Left forelimb (tissue), 1 donor: Measurements from ENCODE around the gene GABRR2.
"Not testable (repeated sequence)": the region's sequence is repeated elsewhere in the genome, so short reads cannot be mapped to it uniquely, and the experiment has no call there.

Source experiments
- DNase-seq: peaks from one replicate; pipeline ENCODE4 v3.0.0-alpha.2; 2018; ENCODE audit warnings: low spot score

GABRR2 gene

DNA sequence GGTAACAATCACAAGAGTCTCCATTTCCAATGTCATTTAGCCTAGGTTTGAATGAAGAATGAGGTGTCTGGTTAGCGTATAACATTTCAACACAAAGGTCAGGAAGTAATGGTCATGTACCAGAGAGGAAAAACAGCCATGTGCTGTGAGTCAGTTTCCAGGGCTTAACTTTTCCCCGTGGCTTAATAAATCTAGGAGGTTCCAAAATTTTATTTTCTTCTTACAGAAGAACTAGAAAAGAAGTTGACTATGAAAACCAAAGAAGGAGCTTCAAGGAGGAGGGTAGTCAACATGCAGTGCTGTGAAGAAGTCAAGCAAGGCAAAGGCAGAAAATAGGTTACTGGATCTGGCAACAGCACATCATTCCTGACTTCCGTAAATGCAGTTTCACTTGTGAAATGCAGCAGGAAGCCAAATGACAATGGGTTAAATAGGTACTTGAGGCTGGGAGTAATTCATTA, 8.4 kb upstream of the GABRR2 start:
- no peak for DNase-seq

DNA sequence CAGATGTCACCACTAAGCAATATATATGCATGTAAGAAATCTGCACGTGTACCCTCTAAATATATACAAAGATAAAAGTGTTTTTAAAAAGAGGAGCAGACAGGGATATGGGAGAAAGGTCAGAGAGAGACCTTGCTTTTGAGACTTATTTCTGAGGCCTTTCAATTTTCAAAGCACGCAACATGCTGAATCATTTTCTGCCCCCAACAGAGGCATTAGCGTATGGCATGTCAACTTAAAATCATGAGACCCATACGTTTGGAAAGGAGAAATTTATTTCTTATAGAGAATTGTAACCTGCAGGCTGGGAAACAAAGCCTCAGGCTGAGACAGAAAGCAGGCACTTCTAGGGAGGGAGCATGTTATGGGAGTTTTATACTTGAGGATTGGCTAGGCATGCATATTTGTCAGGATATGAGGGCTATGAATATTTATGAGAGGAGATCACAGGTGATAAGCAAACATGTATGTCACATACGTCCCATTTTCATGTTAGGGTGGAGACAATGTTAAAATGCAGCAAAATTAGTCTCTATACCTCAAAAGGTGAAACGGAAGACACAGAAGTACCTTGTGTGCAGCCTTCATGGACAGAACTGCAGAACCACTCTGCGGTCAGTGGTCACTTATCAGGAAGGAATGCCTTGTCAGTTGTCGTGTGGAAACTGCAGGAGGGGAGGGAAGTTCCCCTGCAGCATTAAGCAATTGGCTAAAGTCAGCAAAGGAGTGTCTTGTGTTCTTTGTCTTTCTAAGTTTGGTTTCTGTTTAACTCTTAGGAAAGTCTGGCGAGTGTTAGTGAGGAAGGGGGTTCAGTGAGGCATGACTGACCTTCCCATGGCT, 6.3 kb upstream of the GABRR2 start:
- DNase-seq, result no peak

DNA sequence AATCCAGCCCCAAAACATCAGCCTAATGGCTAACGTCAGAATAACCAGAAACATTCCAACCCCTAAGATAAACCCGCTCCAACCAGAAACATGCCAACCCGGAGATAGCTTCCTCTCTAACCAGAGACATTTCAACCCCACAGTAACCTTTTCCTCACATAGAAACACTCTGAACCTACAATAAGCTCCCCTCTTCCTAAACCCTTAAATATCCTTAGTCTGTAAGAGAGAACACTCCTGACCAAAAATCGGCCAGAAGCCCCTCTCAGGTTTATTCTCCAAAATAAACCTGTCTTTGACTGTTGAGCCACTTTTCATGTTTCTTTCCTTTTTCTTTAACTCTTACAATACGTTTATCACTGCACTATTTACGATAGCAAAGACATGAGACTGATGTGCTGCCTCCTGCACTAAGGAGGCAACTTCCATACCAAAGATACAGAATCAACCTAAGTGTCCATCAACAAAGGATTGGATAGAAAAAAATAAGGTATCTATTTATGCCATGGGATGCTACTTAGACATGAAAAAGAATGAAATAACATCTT, 5.0 kb upstream of the GABRR2 start:
- DNase-seq, result no peak

DNA sequence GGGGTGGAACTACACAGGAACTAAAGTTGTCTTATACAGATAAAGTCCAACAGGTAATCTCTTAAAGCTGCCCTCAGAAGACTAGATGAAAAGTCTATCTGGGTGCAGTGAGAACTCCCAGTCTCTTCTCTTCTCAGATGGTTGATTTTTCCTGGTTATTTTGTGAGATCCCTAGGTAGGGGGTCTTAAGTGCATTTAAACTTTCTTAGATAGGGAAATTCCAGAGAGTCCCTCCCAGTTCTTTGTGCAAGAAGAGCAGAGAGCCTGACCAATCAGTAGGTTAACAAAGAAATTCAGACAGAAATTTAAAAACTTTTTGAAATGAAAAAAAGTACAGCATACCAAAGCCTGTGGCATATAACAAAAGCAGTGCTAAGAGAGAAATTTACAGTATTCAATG, 2.0 kb upstream of the GABRR2 start:
- DNase-seq, result no peak

DNA sequence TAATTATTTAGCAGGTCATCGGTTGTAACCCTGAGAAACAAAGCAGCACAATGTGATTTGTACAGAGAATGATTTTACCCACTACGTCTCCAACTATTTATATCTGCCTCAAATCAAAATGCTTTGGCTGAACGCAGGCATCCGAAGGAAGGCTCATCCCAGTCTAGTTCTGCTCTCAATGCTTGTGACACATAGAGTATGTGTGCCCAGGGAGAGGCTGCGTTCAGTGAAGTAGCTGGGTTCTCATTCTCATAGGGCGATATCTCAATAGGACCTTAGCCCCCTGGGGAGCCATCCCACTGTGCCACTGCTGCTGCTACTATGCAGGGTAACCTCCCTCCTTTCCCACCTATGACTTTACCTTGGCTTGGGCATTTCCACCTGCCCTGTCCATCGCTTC, 407 bp downstream of the GABRR2 start:
- DNase-seq, result no peak

DNA sequence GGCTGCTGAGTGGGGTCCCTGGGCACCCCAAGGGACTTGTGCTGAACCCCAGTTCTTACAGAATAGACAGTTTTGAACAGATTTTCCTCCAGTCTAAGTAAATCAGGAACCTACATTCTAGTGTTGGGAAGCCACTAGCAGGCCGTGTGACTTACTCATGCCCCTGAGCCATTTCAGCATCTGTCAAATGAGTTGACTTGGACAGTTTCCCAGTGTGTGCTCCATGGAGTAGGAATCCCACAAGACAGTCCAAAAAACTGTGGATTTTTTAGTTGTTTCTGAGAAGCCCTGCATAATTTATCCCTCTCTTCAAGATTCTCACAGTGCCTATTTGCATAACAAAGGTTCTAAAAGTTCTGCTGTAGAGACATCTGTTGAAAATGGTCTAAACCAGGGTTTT, 2.1 kb downstream of the GABRR2 start:
- no peak for DNase-seq

DNA sequence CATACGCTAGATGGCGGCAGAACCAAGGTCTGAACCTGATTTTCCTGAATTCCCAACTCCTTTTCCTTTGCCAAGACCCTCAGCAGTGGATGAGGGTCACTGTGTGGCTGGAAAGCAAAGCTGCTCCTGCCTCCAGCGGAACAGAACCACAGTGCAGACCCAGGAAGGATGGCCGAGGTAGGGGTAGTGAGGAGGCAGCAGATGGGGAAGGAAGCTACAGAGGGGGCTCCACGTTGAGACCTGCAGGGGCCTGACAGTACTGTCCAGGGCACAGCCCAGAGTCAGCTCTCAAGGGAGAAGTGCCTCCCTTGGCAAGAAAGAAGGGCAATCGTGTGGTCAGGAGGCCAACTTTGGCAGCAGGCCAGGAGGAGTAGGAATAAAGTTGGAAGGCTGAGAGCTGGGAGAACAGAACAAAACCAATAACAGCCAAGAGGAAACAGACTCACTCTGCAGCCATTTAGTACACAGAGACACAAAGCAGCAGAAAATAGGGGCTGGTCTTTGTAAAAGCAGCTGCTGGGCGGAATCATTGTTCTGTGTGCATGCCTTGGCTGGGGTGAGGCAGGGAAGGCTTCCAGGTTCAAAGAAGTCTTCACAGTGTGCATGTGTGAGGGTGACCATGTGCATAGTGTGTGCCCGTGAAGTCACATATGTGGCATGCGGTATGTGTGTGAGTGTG, 3.1 kb downstream of the GABRR2 start:
- peak; percentile 79 for DNase-seq

DNA sequence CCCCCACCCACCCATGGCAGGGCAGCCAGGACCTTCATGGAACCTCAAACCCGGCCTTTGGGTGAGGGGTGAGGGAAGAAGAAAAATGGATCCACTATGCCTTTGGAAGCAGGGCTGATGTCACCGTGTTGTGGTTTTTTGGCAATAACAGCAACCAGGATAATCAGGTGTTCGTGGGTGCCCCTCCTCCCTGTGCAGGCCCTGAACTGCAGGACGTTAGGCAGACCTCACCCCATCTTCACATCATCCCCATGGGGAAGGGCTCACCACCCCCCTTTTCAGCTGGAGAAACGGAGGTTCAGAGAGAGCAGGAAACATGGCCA, 3.6 kb downstream of the GABRR2 start:
- no peak for DNase-seq

DNA sequence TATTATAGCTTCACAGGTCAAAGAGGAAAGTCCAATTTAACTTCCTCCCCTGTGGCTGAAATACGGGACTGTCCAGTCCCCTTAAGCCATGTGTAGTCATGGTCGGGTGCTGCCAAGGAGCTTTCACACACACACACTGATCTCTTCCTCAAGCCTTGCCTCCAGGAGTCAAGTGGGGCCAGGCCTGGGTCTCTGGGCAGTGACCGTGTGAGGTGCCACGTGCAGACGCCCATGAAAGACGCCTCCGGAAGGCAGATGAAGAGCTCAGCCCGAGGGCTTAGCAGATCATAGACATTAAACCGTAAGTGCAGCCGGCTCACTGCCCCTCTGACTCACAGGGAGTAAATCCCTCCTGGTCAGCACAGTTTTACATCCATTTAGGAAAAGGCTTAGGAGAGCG, 4.2 kb downstream of the GABRR2 start:
- no peak for DNase-seq

DNA sequence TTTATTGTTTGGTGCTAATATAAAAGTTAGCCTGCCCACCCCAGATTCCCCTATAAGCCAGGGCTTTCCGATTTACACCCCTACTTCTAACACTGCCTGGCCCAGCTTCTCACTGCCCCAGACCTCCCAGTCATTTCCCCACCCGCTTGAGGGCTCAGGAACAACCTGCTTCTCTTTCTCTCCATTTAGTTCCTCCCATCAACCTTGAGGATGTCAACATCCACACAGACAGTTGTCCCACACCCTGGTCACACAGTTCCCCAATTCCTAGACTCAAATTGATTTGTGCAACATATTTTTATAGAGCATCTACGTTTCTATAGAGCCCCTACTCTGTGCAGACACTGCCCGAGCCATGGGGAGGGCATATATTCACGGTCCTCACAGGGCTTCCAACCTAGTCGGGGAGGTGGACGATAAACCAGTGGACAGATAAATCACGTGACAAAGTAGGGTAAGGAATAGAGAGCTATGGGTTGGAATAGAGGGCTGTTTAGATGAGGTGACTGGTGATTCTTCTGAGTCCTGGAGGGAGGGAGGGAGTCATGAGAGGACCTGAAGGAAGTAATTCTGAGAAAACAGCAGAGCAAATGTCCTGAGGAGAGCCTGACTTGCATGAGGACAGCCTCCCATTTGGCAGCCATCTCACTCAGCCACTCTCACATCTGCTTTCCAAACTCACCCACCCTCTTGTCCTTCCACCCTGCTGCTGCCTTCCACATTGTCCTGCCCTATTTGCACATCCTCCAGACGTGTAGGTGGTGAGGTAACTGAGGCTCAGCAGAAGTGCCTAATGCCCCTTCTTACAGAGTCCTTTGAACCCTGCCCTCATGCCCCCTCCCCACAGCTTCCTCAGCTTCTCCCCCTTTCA, 6.3 kb downstream of the GABRR2 start:
- no peak for DNase-seq

DNA sequence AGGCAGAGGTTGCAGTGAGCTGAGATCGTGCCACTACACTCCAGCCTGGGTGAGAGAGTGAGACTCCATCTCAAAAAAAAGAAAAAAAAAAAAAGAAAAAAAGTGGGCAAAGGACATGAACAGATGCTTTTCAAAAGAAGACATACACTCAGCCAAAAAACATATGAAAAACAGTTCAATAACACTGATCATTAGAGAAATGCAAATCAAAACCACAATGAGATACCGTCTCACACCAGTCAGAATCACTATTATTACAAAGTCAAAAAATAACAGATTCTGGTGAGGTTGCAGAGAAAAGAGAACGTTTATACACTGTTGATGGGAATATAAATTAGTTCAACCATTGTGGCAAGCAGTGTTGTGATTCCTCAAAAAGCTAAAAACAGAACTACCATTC, 10.6 kb downstream of the GABRR2 start:
- DNase-seq, result not testable (repeated sequence)

DNA sequence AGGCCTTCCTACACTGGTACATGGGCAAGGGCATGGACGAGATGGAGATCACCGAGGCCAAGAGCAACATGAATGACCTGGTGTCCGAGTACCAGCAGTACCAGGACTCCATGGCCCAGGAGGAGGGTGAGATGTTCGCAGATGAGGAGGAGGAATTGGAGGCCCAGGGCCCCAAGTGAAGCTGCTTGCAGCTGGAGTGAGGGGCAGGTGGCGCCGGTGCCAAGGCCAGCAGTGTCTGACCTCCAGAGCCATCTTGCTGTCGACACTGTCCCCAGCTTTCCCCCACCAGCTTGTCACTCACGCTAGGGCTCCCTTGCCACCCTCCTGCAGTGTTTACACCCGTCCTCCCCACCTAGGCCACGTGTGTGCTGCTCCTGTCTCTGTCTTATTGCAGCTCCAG, 12.2 kb downstream of the GABRR2 start:
- DNase-seq, result no peak

DNA sequence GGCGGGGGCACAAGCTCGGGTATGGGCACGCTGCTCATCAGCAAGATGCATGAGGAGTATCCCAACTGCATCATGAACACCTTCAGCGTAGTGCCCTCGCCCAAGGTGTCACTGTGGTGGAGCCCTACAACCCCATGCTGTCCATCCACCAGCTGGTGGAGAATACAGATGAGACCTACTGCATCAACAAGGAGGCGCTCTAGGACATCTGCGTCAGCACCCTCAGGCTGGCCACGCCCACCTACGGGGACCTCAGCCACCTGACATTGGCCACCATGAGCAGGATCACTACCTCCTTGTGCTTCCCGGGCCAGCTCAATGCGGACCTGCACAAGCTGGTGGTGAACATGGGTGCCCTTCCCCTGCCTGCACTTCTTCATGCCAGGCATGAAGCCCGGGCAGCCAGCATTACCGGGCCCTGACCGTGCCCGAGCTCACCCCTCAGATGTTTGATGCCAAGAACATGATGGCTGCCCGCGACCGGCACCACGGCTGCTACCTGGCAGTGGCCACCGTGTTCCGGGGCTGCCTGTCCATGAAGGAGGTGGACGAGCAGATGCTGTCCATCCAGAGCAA, 12.8 kb downstream of the GABRR2 start:
- no peak for DNase-seq

DNA sequence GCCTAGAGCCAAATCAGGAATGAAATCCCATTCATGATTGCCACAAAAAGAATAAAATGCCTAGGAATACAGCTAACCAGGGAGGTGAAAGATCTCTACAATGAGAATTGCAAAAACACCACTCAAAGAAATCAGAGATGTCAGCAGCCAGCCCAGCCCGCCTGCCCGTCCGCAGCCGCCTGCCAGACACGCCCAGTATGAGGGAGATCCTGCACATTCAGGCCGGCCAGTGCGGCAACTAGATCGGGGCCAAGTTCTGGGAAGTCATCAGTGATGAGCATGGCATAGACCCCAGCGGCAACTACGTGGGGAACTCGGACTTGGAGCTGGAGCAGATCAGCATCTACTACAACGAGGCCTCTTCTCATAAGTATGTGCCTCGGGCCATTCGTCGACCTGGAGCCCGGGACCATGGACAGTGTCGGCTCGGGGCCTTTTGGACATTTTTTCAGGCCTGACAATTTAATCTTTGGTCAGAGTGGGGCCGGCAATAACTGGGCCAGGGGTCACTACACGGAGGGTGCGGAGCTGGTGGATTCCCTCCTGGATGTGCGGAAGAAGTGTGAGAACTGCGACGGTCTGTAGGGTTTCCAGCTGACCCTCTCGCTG, 13.4 kb downstream of the GABRR2 start:
- no peak for DNase-seq

DNA sequence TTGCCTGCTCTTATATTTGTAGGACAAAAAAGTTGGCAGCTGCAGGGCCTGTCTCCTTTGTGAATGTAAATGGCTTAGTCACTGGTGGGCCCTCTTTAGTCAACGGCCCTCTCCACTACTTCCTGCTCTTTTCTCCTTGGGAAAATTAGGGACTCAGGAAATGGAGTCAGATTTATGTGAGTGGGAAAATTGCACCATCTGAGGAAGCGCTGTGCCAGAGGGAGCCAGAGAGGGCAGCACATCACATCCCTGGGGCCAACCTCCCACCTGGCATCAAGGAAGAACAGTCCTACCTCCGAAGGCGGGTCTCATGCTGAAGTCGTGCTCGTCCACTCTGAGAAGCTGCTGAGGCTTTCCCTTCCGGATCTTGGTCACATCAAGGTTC, 15.6 kb downstream of the GABRR2 start:
- no peak for DNase-seq

DNA sequence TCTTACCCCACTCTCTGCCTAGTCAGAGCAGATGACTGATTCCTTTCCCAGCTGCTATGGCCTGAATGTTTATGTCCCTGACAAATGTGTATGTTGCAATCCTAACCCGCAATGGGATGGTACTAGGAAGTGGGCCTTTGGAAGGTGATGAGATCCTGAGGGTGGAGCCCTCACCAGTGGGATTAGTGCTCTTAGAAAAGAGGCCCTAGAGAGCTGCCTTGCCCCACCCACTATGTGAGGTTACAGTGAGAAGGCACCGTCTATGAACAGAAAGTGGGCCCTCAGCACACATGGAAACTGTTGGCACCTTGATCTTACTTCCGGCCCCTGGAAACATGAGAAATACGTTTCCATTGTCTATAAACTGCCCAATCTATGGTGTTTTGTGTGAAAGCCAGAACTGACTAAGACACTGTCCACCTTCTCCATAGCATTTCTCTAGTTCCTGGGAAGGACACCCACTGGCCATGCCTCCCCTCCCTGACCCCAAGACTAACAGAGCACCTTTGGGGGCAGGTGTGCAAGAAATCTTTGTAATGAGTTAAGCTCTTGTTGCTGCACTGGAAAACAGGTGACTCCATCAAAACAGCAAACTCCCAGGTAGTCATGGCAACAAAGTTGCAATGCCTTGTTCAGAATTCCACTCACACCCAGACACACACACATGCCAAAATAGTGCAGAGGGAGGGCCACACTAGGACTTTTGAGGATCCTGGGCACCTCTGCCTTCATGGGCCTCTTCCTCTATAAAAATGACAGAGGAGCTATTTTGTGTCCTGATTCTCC, 16.2 kb downstream of the GABRR2 start:
- no peak for DNase-seq

DNA sequence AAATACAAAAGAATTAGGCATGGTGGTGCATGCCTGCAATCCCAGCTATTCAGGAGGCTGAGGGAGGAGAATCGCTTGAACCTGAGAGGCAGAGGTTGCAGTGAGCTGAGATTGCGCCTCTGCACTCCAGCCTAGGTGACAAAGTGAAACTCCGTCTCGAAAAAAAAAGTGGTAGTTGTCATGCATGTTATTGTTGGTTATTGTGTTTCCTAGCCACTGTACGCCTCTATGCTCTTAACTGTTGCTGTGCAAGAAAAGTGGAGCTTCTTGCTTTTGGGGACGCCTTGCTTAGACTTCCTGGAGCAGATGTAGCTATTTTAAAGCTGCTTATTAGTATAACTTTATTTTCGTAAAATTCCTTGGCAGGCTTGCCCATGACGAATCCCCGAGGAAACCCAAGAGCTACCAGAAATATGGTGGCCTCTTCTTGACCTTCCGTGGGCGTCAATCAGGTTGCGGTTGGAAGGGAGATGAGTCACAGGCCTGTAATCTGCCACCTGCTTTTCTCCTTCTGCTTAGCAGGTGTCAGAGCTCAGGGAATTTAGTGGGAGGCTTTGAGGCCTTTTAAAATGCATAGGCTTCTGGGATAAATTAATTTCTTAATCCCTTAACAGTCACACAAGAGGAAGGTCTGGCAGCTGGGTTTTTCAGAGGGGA, 17.3 kb downstream of the GABRR2 start:
- DNase-seq, result peak; percentile 78

DNA sequence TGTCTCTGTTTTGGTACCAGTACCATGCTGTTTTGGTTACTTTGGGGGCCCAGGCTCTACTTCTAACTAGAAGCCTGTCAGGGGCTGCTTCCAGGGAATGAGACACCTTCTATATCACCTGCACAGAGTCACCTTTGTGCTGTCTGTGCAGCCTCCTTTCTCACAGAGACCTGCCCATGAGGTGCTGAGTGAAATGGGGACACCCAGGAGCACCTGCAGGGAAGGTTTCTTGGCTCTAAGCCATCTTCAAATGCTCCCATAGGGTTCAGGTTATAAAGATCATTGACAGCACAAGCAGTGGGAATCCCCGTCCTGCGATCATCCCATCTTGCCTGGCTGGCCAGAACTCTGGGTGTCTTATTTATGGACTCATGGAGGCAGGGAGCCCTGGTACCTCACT, 19.1 kb downstream of the GABRR2 start:
- DNase-seq, result no peak

DNA sequence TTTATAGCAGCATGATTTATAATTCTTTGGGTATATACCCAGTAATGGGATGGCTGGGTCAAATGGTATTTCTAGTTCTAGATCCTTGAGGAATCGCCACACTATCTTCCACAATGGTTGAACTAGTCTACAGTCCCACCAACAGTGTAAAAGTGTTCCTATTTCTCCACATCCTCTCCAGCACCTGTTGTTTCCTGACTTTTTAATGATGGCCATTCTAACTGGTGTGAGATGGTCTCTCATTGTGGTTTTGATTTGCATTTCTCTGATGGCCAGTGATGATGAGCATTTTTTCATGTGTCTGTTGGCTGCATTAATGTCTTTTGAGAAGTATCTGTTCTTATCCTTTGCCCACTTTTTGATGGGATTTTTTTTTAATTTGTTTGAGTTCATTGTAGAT, 20.0 kb downstream of the GABRR2 start:
- DNase-seq, result not testable (repeated sequence)

DNA sequence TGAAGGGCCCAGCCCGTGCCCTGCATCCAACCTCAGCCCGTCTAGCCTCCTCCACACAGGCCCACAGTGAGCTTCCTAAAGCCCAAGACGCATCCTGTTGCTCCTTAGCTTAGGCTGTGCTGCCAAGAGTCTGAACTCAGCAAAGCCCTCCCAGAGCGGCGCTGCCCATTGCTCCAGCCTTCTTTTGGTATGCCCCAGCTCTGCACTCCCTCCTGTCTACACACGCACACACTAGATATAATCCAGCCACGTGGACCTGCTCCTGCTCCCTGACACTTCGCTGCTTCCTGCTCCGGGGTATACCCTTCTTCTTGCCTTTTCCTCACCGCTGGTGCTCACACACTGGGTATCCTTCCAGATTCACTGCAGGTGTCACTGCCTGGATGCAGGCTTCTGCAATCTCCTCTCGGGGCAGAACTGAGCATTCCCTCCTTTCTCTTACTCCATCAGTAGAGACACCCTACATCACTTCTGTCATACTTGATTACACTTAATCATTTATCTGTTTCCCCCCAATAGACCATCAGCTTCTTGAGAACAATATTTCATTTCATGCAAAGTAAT, 23.8 kb downstream of the GABRR2 start:
- DNase-seq, result no peak
